Endothelial cell of umbilical vein (primary cell): Measurements from ENCODE around the gene HS3ST3B1.

Experiments
- CTCF ChIP-seq, 2 donors: IDR thresholded peaks; 1 replicate in 1 of 2; 2 replicates in 1 of 2; pipeline ENCODE4 v1.5.1; 2011; ENCODE audit warnings: low read length in 2 of 2, mild to moderate bottlenecking in 2 of 2, moderate library complexity in 2 of 2, control low read depth in 1 of 2, inconsistent platforms in 1 of 2, low read depth in 1 of 2; ENCODE audit not compliant: insufficient read depth in 1 of 2; ENCODE audit errors: extremely low read depth in 1 of 2
- MAX ChIP-seq: IDR thresholded peaks from 2 replicates; pipeline ENCODE4 v1.6.1; 2011; ENCODE audit not compliant: insufficient read depth, insufficient read length
- POLR2A ChIP-seq: IDR thresholded peaks from 2 replicates; pipeline ENCODE4 v1.6.1; 2012; ENCODE audit warnings: low read depth, mild to moderate bottlenecking, control low read depth, low read length

- TF ChIP-seq POLR2A, result no peak
- TF ChIP-seq CTCF (IDR thresholded peaks at IDR 0.05; ENCODE audit: extremely low read depth in 1 of 2, insufficient read depth in 1 of 2, low read depth in 1 of 2, low read length in 2 of 2), result no peak
- TF ChIP-seq MAX, result no peak
These were observed 9.2 kb downstream of the HS3ST3B1 start for GRCh38 chr17:14310101-14310500.
